ENCODE data around the gene RPL12.

RPL12 gene

GRCh38 chr9:127479507-127480081, 28.4 kb upstream of the RPL12 start:
- H3K18ac ChIP-seq (ENCODE audit: low read length), result no peak overlapping the region
- H3K4me1 ChIP-seq (ENCODE audit: control insufficient read depth in 1 of 2, insufficient read depth in 2 of 2, low read length in 2 of 2), result no peaks in the 10 kb centered on the region
- no peak overlapping the region for H3K4me3 ChIP-seq (ENCODE audit: low read depth, low read length)
- H3K4me2 ChIP-seq (ENCODE audit: low read length), result no peak overlapping the region
- DNase-seq, result no peak
- no peak overlapping the region for H3K14ac ChIP-seq (ENCODE audit: low read length)
- no peak overlapping the region for H2AK5ac ChIP-seq (ENCODE audit: low read length)
- H3K79me1 ChIP-seq (ENCODE audit: low read length), result no peaks in the 10 kb centered on the region
- no peak overlapping the region for H3K23ac ChIP-seq (ENCODE audit: low read length)
- no peak overlapping the region for H2BK120ac ChIP-seq (ENCODE audit: insufficient read depth, low read length, poor library complexity)
- no peak overlapping the region for H2AFZ ChIP-seq (ENCODE audit: insufficient read depth, low read length, poor library complexity)
- H4K91ac ChIP-seq (ENCODE audit: low read depth, low read length), result no peak overlapping the region
- no peak overlapping the region for H2BK5ac ChIP-seq (ENCODE audit: low read depth, low read length, poor library complexity)
- H4K8ac ChIP-seq (ENCODE audit: low read depth, low read length), result no peak overlapping the region
- H3K9me3 ChIP-seq (ENCODE audit: insufficient read depth, low read depth, low read length), result no peaks in the 10 kb centered on the region
- H4K12ac ChIP-seq (ENCODE audit: low read depth, low read length), result no peak overlapping the region
- WGBS (ENCODE audit: extremely low coverage, insufficient coverage, insufficient read length), result no CpG with 5 or more reads among the region's 17 CpGs
- no peaks in the 10 kb centered on the region for H3K79me2 ChIP-seq (ENCODE audit: control insufficient read depth, insufficient read depth, low read length, poor library complexity)
- H3K27ac ChIP-seq (ENCODE audit: low read depth, low read length), result no peak overlapping the region
- no peaks in the 10 kb centered on the region for H3K27me3 ChIP-seq (ENCODE audit: insufficient read depth, low read length)
- H3K4ac ChIP-seq (ENCODE audit: low read depth, low read length), result no peak overlapping the region
- no peak overlapping the region for H3K9ac ChIP-seq (ENCODE audit: low read length)
- H3K36me3 ChIP-seq (ENCODE audit: control insufficient read depth in 1 of 2, insufficient read depth in 2 of 2, low read length in 2 of 2), result peaks cover 27 to 29% of the 10 kb centered on the region in 2 experiments
- H2BK12ac ChIP-seq (ENCODE audit: low read length), result no peak overlapping the region

- Histone ChIP-seq H2BK12ac (ENCODE audit: low read length) (no peak overlapping the region), H2BK120ac (ENCODE audit: insufficient read depth, low read length, poor library complexity) (no peak overlapping the region), H2BK5ac (ENCODE audit: low read depth, low read length, poor library complexity) (no peak overlapping the region), H3K18ac (ENCODE audit: low read length) (no peak overlapping the region), H4K8ac (ENCODE audit: low read depth, low read length) (no peak overlapping the region), H3K4me2 (ENCODE audit: low read length) (no peak overlapping the region), H3K36me3 (ENCODE audit: control insufficient read depth in 1 of 2, insufficient read depth in 2 of 2, low read length in 2 of 2) (peaks cover 15 to 25% of the 10 kb centered on the region in 2 experiments), H3K79me1 (ENCODE audit: low read length) (no peaks in the 10 kb centered on the region), H3K27ac (ENCODE audit: low read depth, low read length) (no peak overlapping the region), H3K9ac (ENCODE audit: low read length) (no peak overlapping the region), H3K23ac (ENCODE audit: low read length) (no peak overlapping the region), H3K79me2 (ENCODE audit: control insufficient read depth, insufficient read depth, low read length, poor library complexity) (no peaks in the 10 kb centered on the region), H2AK5ac (ENCODE audit: low read length) (no peak overlapping the region), H4K91ac (ENCODE audit: low read depth, low read length) (no peak overlapping the region), H3K14ac (ENCODE audit: low read length) (no peak overlapping the region), H2AFZ (ENCODE audit: insufficient read depth, low read length, poor library complexity) (no peak overlapping the region), H3K4ac (ENCODE audit: low read depth, low read length) (no peak overlapping the region), H3K9me3 (ENCODE audit: insufficient read depth, low read depth, low read length) (no peaks in the 10 kb centered on the region), H3K4me1 (ENCODE audit: control insufficient read depth in 1 of 2, insufficient read depth in 2 of 2, low read length in 2 of 2) (no peaks in the 10 kb centered on the region), H3K27me3 (ENCODE audit: insufficient read depth, low read length) (no peaks in the 10 kb centered on the region), H3K4me3 (ENCODE audit: low read depth, low read length) (no peak overlapping the region), H4K12ac (ENCODE audit: low read depth, low read length) (no peak overlapping the region)
- no CpG with 5 or more reads among the region's 5 CpGs for WGBS (ENCODE audit: extremely low coverage, insufficient coverage, insufficient read length)
- DNase-seq, result no peak
These were observed 23.4 kb upstream of the RPL12 start for GRCh38 chr9:127474592-127474991.

GRCh38 chr9:127473932-127474331, 22.7 kb upstream of the RPL12 start:
- no CpG with 5 or more reads among the region's 4 CpGs for WGBS (ENCODE audit: extremely low coverage, insufficient coverage, insufficient read length)
- Histone ChIP-seq H4K12ac (ENCODE audit: low read depth, low read length) (no peak overlapping the region), H3K4me2 (ENCODE audit: low read length) (no peak overlapping the region), H2AFZ (ENCODE audit: insufficient read depth, low read length, poor library complexity) (no peak overlapping the region), H3K79me1 (ENCODE audit: low read length) (no peaks in the 10 kb centered on the region), H2BK12ac (ENCODE audit: low read length) (no peak overlapping the region), H3K4ac (ENCODE audit: low read depth, low read length) (no peak overlapping the region), H3K36me3 (ENCODE audit: control insufficient read depth in 1 of 2, insufficient read depth in 2 of 2, low read length in 2 of 2) (peaks cover 8 to 18% of the 10 kb centered on the region in 2 experiments), H3K79me2 (ENCODE audit: control insufficient read depth, insufficient read depth, low read length, poor library complexity) (no peaks in the 10 kb centered on the region), H2BK120ac (ENCODE audit: insufficient read depth, low read length, poor library complexity) (no peak overlapping the region), H2BK5ac (ENCODE audit: low read depth, low read length, poor library complexity) (no peak overlapping the region), H3K27me3 (ENCODE audit: insufficient read depth, low read length) (no peaks in the 10 kb centered on the region), H3K9ac (ENCODE audit: low read length) (no peak overlapping the region), H2AK5ac (ENCODE audit: low read length) (no peak overlapping the region), H3K23ac (ENCODE audit: low read length) (no peak overlapping the region), H3K18ac (ENCODE audit: low read length) (no peak overlapping the region), H4K91ac (ENCODE audit: low read depth, low read length) (no peak overlapping the region), H3K14ac (ENCODE audit: low read length) (no peak overlapping the region), H4K8ac (ENCODE audit: low read depth, low read length) (peak overlapping the region; percentile 13), H3K9me3 (ENCODE audit: insufficient read depth, low read depth, low read length) (no peaks in the 10 kb centered on the region), H3K27ac (ENCODE audit: low read depth, low read length) (no peak overlapping the region), H3K4me3 (ENCODE audit: low read depth, low read length) (no peak overlapping the region), H3K4me1 (ENCODE audit: control insufficient read depth in 1 of 2, insufficient read depth in 2 of 2, low read length in 2 of 2) (no peaks in the 10 kb centered on the region)
- no peak for DNase-seq

- H3K4me3 ChIP-seq (ENCODE audit: low read depth, low read length), result no peak overlapping the region
- H3K27me3 ChIP-seq (ENCODE audit: insufficient read depth, low read length), result no peaks in the 10 kb centered on the region
- no peak overlapping the region for H3K9ac ChIP-seq (ENCODE audit: low read length)
These were observed 22.3 kb upstream of the RPL12 start for GRCh38 chr9:127473501-127473900.

More at GRCh38 chr9:127473501-127473900, 22.3 kb upstream of the RPL12 start:
- H3K23ac ChIP-seq (ENCODE audit: low read length), result no peak overlapping the region
- peak in 1 of 2 donors; percentile 46 for DNase-seq
- peaks cover 5 to 16% of the 10 kb centered on the region in 2 experiments for H3K36me3 ChIP-seq (ENCODE audit: control insufficient read depth in 1 of 2, insufficient read depth in 2 of 2, low read length in 2 of 2)
- H4K8ac ChIP-seq (ENCODE audit: low read depth, low read length), result peak overlapping the region; percentile 13
- H3K14ac ChIP-seq (ENCODE audit: low read length), result no peak overlapping the region
- H2BK12ac ChIP-seq (ENCODE audit: low read length), result no peak overlapping the region
- no peaks in the 10 kb centered on the region for H3K79me2 ChIP-seq (ENCODE audit: control insufficient read depth, insufficient read depth, low read length, poor library complexity)
- H3K4ac ChIP-seq (ENCODE audit: low read depth, low read length), result no peak overlapping the region
- no peak overlapping the region for H2AK5ac ChIP-seq (ENCODE audit: low read length)
- no peak overlapping the region for H3K27ac ChIP-seq (ENCODE audit: low read depth, low read length)
- H3K9me3 ChIP-seq (ENCODE audit: insufficient read depth, low read depth, low read length), result no peaks in the 10 kb centered on the region
- no peaks in the 10 kb centered on the region for H3K79me1 ChIP-seq (ENCODE audit: low read length)
- H3K18ac ChIP-seq (ENCODE audit: low read length), result no peak overlapping the region
- no CpG with 5 or more reads among the region's 10 CpGs for WGBS (ENCODE audit: extremely low coverage, insufficient coverage, insufficient read length)
- no peak overlapping the region for H2BK5ac ChIP-seq (ENCODE audit: low read depth, low read length, poor library complexity)
- H4K12ac ChIP-seq (ENCODE audit: low read depth, low read length), result no peak overlapping the region
- H3K4me1 ChIP-seq (ENCODE audit: control insufficient read depth in 1 of 2, insufficient read depth in 2 of 2, low read length in 2 of 2), result no peaks in the 10 kb centered on the region
- H2AFZ ChIP-seq (ENCODE audit: insufficient read depth, low read length, poor library complexity), result no peak overlapping the region
- no peak overlapping the region for H4K91ac ChIP-seq (ENCODE audit: low read depth, low read length)
- no peak overlapping the region for H2BK120ac ChIP-seq (ENCODE audit: insufficient read depth, low read length, poor library complexity)
- no peak overlapping the region for H3K4me2 ChIP-seq (ENCODE audit: low read length)

Data from trophoblast cell (in vitro differentiated cells and primary cell).